PC-3 (cell line): ENCODE measurements around the gene LCA5L. TPM values are rescaled to one million over a fixed set of nuclear protein-coding genes. Genes with fewer than 3 reads are reported as not detected.

Source experiments
- ATAC-seq: fragments of 200-7000 bp; cut with Tn5 transposase; 2 replicates; pipeline ENCODE4 v1.9.1; 2020; ENCODE audit warnings: mild to moderate bottlenecking, moderate library complexity
- BruUV-seq: library from RNA; stranded (reverse); fragments of 400-500 nt; replicated peaks from 2 replicates; lab custom pipeline; 2021; lab: Mats Ljungman, UMichigan
- CTCF ChIA-PET: fragments of 300-600 bp; sonication (Branson Sonifier 250); formaldehyde crosslinking; loops from one replicate; lab custom pipeline; 2022; ENCODE audit warnings: antibody characterized with exemption; lab: Charles Lee
- POLR2A ChIA-PET: fragments of 300-600 bp; sonication (Branson Sonifier 250); formaldehyde crosslinking; loops from one replicate; lab custom pipeline; 2022; ENCODE audit warnings: antibody characterized with exemption; ENCODE audit not compliant: unreplicated experiment; lab: Charles Lee
- DNase-seq: peaks from one replicate; pipeline ENCODE4 v3.0.0-alpha.2; 2015
- H2AFZ ChIP-seq: fragments of 300-600 bp; sonication (generic); 2 replicates; pipeline ENCODE4 v1.6.0; 2016; ENCODE audit warnings: antibody characterized with exemption, low read length
- H3F3A ChIP-seq: fragments of 300-600 bp; sonication (generic); one replicate; pipeline ENCODE4 v1.6.0; 2017; ENCODE audit warnings: antibody characterized with exemption, low read length, control low read depth, mild to moderate bottlenecking; ENCODE audit not compliant: unreplicated experiment
- H3K27ac ChIP-seq: fragments of 300-600 bp; sonication (generic); 2 replicates; pipeline ENCODE4 v1.5.1; 2016; ENCODE audit warnings: mild to moderate bottlenecking, low read length
- H3K27me3 ChIP-seq: fragments of 300-600 bp; sonication (generic); 2 replicates; pipeline ENCODE4 v1.6.1; 2016; ENCODE audit warnings: low read length, mixed read lengths
- H3K36me3 ChIP-seq: fragments of 300-600 bp; sonication (generic); 2 replicates; pipeline ENCODE4 v1.6.1; 2016; ENCODE audit warnings: low read depth, mixed run types, low read length, mixed read lengths
- H3K4me1 ChIP-seq: fragments of 300-600 bp; sonication (generic); 2 replicates; pipeline ENCODE4 v1.5.1; 2016; ENCODE audit warnings: low read length; ENCODE audit not compliant: insufficient read depth
- H3K4me2 ChIP-seq: fragments of 300-600 bp; sonication (generic); 2 replicates; pipeline ENCODE4 v1.6.0; 2016; ENCODE audit warnings: low read length
- H3K4me3 ChIP-seq: fragments of 300-600 bp; sonication (generic); 2 replicates; pipeline ENCODE4 v1.5.1; 2016; ENCODE audit warnings: mild to moderate bottlenecking, low read length, mixed read lengths
- H3K79me2 ChIP-seq: fragments of 300-600 bp; sonication (generic); 2 replicates; pipeline ENCODE4 v1.6.1; 2017; ENCODE audit warnings: low read length, mixed read lengths
- H3K9ac ChIP-seq: fragments of 300-600 bp; sonication (generic); 2 replicates; pipeline ENCODE4 v1.6.0; 2016; ENCODE audit warnings: mild to moderate bottlenecking, low read length
- H3K9me2 ChIP-seq: fragments of 300-600 bp; sonication (generic); replicated peaks from 2 replicates; pipeline ENCODE4 v1.6.1; 2016; ENCODE audit warnings: mixed run types, low read length, mixed read lengths
- H3K9me3 ChIP-seq: fragments of 300-600 bp; sonication (generic); 2 replicates; pipeline ENCODE4 v1.6.1; 2016; ENCODE audit warnings: low read length, mixed read lengths
- H4K20me1 ChIP-seq: fragments of 300-600 bp; sonication (generic); 2 replicates; pipeline ENCODE4 v1.6.1; 2016; ENCODE audit warnings: low read length, mixed read lengths
- CTCF ChIP-seq: fragments of 300-600 bp; sonication (generic); conservative IDR thresholded peaks from 2 replicates; pipeline ENCODE4 v1.5.1; 2017; ENCODE audit warnings: antibody characterized with exemption, low read depth, mild to moderate bottlenecking, low read length
- EZH2 ChIP-seq: fragments of 300-600 bp; sonication (generic); IDR thresholded peaks from one replicate; pipeline ENCODE4 v1.6.1; 2017; ENCODE audit warnings: antibody characterized with exemption, mild to moderate bottlenecking, low read length; ENCODE audit not compliant: unreplicated experiment
- EZH2phosphoT487 ChIP-seq: fragments of 300-600 bp; sonication (generic); IDR thresholded peaks from 2 replicates; pipeline ENCODE4 v1.6.1; 2018; ENCODE audit warnings: mild to moderate bottlenecking, antibody characterized with exemption, low read length, borderline replicate concordance
- intact Hi-C: fragments of 100-400 bp; cut with micrococcal nuclease; formaldehyde crosslinking; loops from 2 replicates; pipeline ENCODE4 v1.9.0; 2023
- total RNA-seq: library from RNA; depleted of rRNA; stranded (reverse); fragments of >200 nt; gene quantifications from 2 replicates; pipeline ENCODE4 v1.2.3, GENCODE V29; 2014

The LCA5L gene
- total RNA-seq, 1 experiment from 2014 or later: 0.40 TPM

GRCh38 chr21:39430954-39431353, 14.6 kb downstream of the LCA5L start:
- H4K20me1 ChIP-seq: no peaks in the 10 kb centered on the region
- H3K27ac ChIP-seq: no peak overlapping the region
- no TSS peak for BruUV-seq
- no peak overlapping the region for H3K4me3 ChIP-seq
- H3K9me2 ChIP-seq: no peaks in the 10 kb centered on the region
- no peak for DNase-seq
- H3F3A ChIP-seq: no peaks in the 10 kb centered on the region
- H3K4me1 ChIP-seq: no peaks in the 10 kb centered on the region
- H3K9ac ChIP-seq: no peak overlapping the region
- ChIA-PET CTCF (no interaction called here), POLR2A (no interaction called here)
- TF ChIP-seq CTCF: no peak
- TF ChIP-seq EZH2: no peak
- no peak for TF ChIP-seq EZH2phosphoT487
- no peaks in the 10 kb centered on the region for H3K27me3 ChIP-seq
- no peaks in the 10 kb centered on the region for H3K79me2 ChIP-seq
- H3K4me2 ChIP-seq: no peak overlapping the region
- no peaks in the 10 kb centered on the region for H3K36me3 ChIP-seq
- H3K9me3 ChIP-seq: no peaks in the 10 kb centered on the region
- intact Hi-C loops: no loop called here
- ATAC-seq: no peak
- H2AFZ ChIP-seq: no peak overlapping the region

DNA sequence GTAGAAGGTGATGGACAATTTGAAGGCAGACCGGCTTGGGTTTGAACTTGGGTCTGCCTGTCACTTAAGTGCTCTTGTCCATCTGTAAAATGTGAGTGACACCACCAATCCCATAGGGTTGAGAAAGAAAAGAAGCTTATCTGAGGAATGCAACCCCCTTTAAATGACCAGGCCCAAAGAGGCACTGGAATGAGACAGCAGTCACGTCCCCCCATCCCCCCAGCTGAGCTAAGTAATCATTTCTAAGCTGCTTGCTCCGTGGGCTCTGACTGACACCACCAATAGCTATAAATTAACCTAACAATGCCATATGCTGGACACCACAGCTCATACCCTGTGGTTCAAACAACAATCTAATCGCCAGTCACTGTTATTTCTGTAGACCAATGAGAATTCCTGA, 15.1 kb downstream of the LCA5L start:
- no TSS peak for BruUV-seq
- H4K20me1 ChIP-seq: no peaks in the 10 kb centered on the region
- ATAC-seq: no peak
- H3K4me1 ChIP-seq: no peaks in the 10 kb centered on the region
- no peaks in the 10 kb centered on the region for H3K9me3 ChIP-seq
- H3K4me3 ChIP-seq: no peak overlapping the region
- no peaks in the 10 kb centered on the region for H3F3A ChIP-seq
- H3K9ac ChIP-seq: no peak overlapping the region
- intact Hi-C loops: no loop called here
- DNase-seq: no peak
- no peak overlapping the region for H2AFZ ChIP-seq
- no peaks in the 10 kb centered on the region for H3K36me3 ChIP-seq
- no peaks in the 10 kb centered on the region for H3K79me2 ChIP-seq
- no peaks in the 10 kb centered on the region for H3K9me2 ChIP-seq
- no peak for TF ChIP-seq CTCF
- TF ChIP-seq EZH2: no peak
- no peak for TF ChIP-seq EZH2phosphoT487
- POLR2A ChIA-PET: no interaction called here
- CTCF ChIA-PET: no interaction called here
- no peaks in the 10 kb centered on the region for H3K27me3 ChIP-seq
- H3K4me2 ChIP-seq: no peak overlapping the region
- H3K27ac ChIP-seq: no peak overlapping the region

DNA sequence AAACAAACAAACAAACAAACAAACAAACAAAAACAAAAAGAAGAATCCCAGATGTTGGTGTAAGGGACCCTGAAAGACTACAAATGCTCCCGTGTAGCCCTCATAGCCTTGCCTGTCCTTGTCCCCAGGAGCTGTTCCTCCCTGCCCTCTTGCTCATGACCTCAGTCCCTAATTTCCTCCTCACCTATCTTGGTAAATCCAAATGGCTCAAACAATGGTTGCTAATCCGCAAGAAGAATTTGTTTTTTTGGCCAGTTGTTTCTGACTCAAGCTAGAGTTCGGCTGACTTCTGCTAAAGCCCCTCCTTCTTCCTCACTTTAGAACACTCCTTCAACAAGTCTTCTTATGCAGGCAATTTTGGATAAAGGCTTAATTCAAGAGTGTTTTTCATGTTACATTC, 15.6 kb downstream of the LCA5L start:
- Histone ChIP-seq H3K79me2 (no peaks in the 10 kb centered on the region), H3K27me3 (no peaks in the 10 kb centered on the region), H3K4me3 (no peak overlapping the region), H3F3A (no peaks in the 10 kb centered on the region), H4K20me1 (no peaks in the 10 kb centered on the region), H3K27ac (no peak overlapping the region), H3K9ac (no peak overlapping the region), H3K36me3 (no peaks in the 10 kb centered on the region), H3K4me1 (no peaks in the 10 kb centered on the region), H3K9me2 (no peaks in the 10 kb centered on the region), H2AFZ (no peak overlapping the region), H3K4me2 (no peak overlapping the region), H3K9me3 (no peaks in the 10 kb centered on the region)
- ATAC-seq: no peak
- TF ChIP-seq EZH2 (no peak), EZH2phosphoT487 (no peak), CTCF (no peak)
- ChIA-PET POLR2A (no interaction called here), CTCF (no interaction called here)
- no TSS peak for BruUV-seq
- DNase-seq: no peak
- intact Hi-C loops: no loop called here
